Lung (tissue), 12 donors: ENCODE data around the gene LSR. TPM values are rescaled to one million over a fixed set of nuclear protein-coding genes. Genes with fewer than 3 reads are reported as not detected.

Experiments
- ATAC-seq: fragments of 200-7000 bp; cut with Tn5 transposase; one replicate; pipeline ENCODE4 v1.9.1; 2020; ENCODE audit warnings: moderate number of reproducible peaks; ENCODE audit not compliant: insufficient read depth, low FRiP score
- DNase-seq, 3 donors: peaks; one replicate each; pipeline ENCODE4 v3.0.0-alpha.2; 2013 to 2017
- H3K27ac ChIP-seq, 2 donors: one replicate each; pipeline ENCODE4 v1.5.1; 2013; ENCODE audit warnings: mild to moderate bottlenecking in 2 of 2, moderate library complexity in 2 of 2, control low read depth in 1 of 2, inconsistent platforms in 1 of 2, low read depth in 1 of 2, low read length in 1 of 2
- H3K27me3 ChIP-seq, 3 donors: one replicate each; pipeline ENCODE4 v1.5.1; 2013; ENCODE audit warnings: low read length in 2 of 3; ENCODE audit not compliant: control insufficient read depth in 3 of 3, insufficient read depth in 3 of 3
- H3K36me3 ChIP-seq, 4 donors: one replicate each; pipeline ENCODE4 v1.5.1; 2013; ENCODE audit warnings: low read length in 4 of 4, mild to moderate bottlenecking in 1 of 4, moderate library complexity in 1 of 4; ENCODE audit not compliant: control insufficient read depth in 4 of 4, insufficient read depth in 4 of 4
- H3K4me1 ChIP-seq, 5 donors: one replicate each; pipeline ENCODE4 v1.5.1; 2013; ENCODE audit warnings: low read length in 5 of 5, mild to moderate bottlenecking in 2 of 5, moderate library complexity in 1 of 5; ENCODE audit not compliant: control insufficient read depth in 5 of 5, insufficient read depth in 5 of 5
- H3K4me3 ChIP-seq: one replicate; pipeline ENCODE4 v1.5.1; 2013; ENCODE audit warnings: mild to moderate bottlenecking, control low read depth, moderate library complexity
- H3K9ac ChIP-seq, 2 donors: one replicate each; pipeline ENCODE4 v1.5.1; 2013; ENCODE audit warnings: low read length in 2 of 2, control low read depth in 1 of 2; ENCODE audit not compliant: insufficient read depth in 1 of 2
- H3K9me3 ChIP-seq, 4 donors: one replicate each; pipeline ENCODE4 v1.5.1; 2013; ENCODE audit warnings: low read length in 3 of 4, mild to moderate bottlenecking in 1 of 4, moderate library complexity in 1 of 4; ENCODE audit not compliant: control insufficient read depth in 4 of 4, insufficient read depth in 3 of 4
- CTCF ChIP-seq: IDR thresholded peaks from 2 replicates; pipeline ENCODE4 v1.5.1; 2012; ENCODE audit warnings: mild to moderate bottlenecking; ENCODE audit errors: control extremely low read depth, extremely low read depth
- whole genome bisulfite sequencing, 2 donors: extraction: QIAGEN DNeasy Blood & Tissue Kit; methylation state at CpG; one replicate each; pipeline ENCODE4 v1.1.7; 2013; 5-methylcytosine and 5-hydroxymethylcytosine counted together
- polyA plus RNA-seq, 2 donors: library from polyadenylated mRNA; stranded (reverse); fragments of 200-250 nt; gene quantifications; one replicate each; pipeline ENCODE4 v1.2.1, GENCODE V29; 2013
- total RNA-seq, 2 donors: library from RNA; depleted of rRNA in 1 of 2; stranded (reverse); fragments of >200 nt in 1 of 2; gene quantifications; one replicate each; pipeline ENCODE4 v1.2.1, GENCODE V29; 2014 to 2021
- donor health status: control.
- donor health status: control.
- donor health status: Bipolar disorder and iron deficiency.
- donor health status: healthy.
- donor health status: DM: yes; HTN: yes; CAD: no.

LSR gene
- total and polyA plus RNA-seq, 4 donors = 30.8 to 82.0 (median 68.7) TPM

GRCh38 chr19:35270381-35270811 lies 21.6 kb downstream of the LSR start:
- peaks cover 2 to 39% (median 23%) of the 10 kb centered on the region in 4 donors for H3K36me3 ChIP-seq
- H3K27me3 ChIP-seq = no peaks in the 10 kb centered on the region
- ATAC-seq (no peak), DNase-seq (no peak)
- WGBS, 2 donors = 90 to 92% methylated on average over 16 of the region's 16 CpGs
- TF ChIP-seq CTCF = no peak
- H3K27ac ChIP-seq = no peak overlapping the region
- H3K9ac ChIP-seq = no peak overlapping the region
- no peak overlapping the region for H3K4me3 ChIP-seq
- peaks cover 0 to 18% (median 7%) of the 10 kb centered on the region in 5 donors for H3K4me1 ChIP-seq
- H3K9me3 ChIP-seq = no peaks in the 10 kb centered on the region

- peaks cover 3 to 40% (median 30%) of the 10 kb centered on the region in 4 donors for H3K36me3 ChIP-seq
- 90 to 96% methylated on average over 7 of the region's 7 CpGs for WGBS, 2 donors
- H3K4me1 ChIP-seq = peaks cover 0 to 13% (median 2%) of the 10 kb centered on the region in 5 donors
- DNase-seq = no peak
- H3K27ac ChIP-seq = no peak overlapping the region
- peak overlapping the region in 1 of 2 donors; percentile 13 for H3K9ac ChIP-seq
- TF ChIP-seq CTCF = no peak
- no peaks in the 10 kb centered on the region for H3K27me3 ChIP-seq
- H3K9me3 ChIP-seq = no peaks in the 10 kb centered on the region
- no peak overlapping the region for H3K4me3 ChIP-seq
- ATAC-seq = no peak
Observed at GRCh38 chr19:35271546-35271945, 22.7 kb downstream of the LSR start.

- H3K4me1 ChIP-seq = peaks cover 0 to 6% (median 2%) of the 10 kb centered on the region in 5 donors
- WGBS, 2 donors = 54 to 82% methylated on average over 16 of the region's 16 CpGs
Observed at GRCh38 chr19:35272122-35272719, 23.4 kb downstream of the LSR start.

More at GRCh38 chr19:35272122-35272719, 23.4 kb downstream of the LSR start:
- Histone ChIP-seq H3K27ac (no peak overlapping the region), H3K9me3 (no peaks in the 10 kb centered on the region), H3K27me3 (no peaks in the 10 kb centered on the region), H3K36me3 (peaks cover 5 to 47% (median 34%) of the 10 kb centered on the region in 4 donors), H3K9ac (no peak overlapping the region), H3K4me3 (no peak overlapping the region)
- DNase-seq (no peak), ATAC-seq (no peak)
- TF ChIP-seq CTCF = no peak
